AG09319 (cell line): ENCODE data around the gene SASH1.

ENCODE experiments used
- DNase-seq: peaks from one replicate; pipeline ENCODE4 v3.0.0-alpha.2; 2010; ENCODE audit warnings: low read depth; ENCODE audit errors: extremely low read depth
- CTCF ChIP-seq: IDR thresholded peaks from 2 replicates; pipeline ENCODE4 v1.5.1; 2011; ENCODE audit warnings: low read depth, mild to moderate bottlenecking, inconsistent platforms, low read length, moderate library complexity

Gene SASH1

GRCh38 chr6:148405894-148406293 is 63.3 kb downstream of the SASH1 start:
- no peak for DNase-seq
- TF ChIP-seq CTCF: no peak

- no peak for TF ChIP-seq CTCF
- DNase-seq: no peak
These were observed 64.1 kb downstream of the SASH1 start for GRCh38 chr6:148406579-148407371.

GRCh38 chr6:148407372-148407771 is 64.7 kb downstream of the SASH1 start:
- no peak for TF ChIP-seq CTCF
- DNase-seq: peak; percentile 85

GRCh38 chr6:148413321-148414091 is 70.9 kb downstream of the SASH1 start:
- TF ChIP-seq CTCF: no peak
- no peak for DNase-seq

GRCh38 chr6:148414092-148414489 is 71.5 kb downstream of the SASH1 start:
- no peak for TF ChIP-seq CTCF
- DNase-seq: no peak

GRCh38 chr6:148414836-148415235 is 72.2 kb downstream of the SASH1 start:
- no peak for TF ChIP-seq CTCF
- no peak for DNase-seq
